ENCODE results near the gene PKD1.
"Not testable (repeated sequence)": the region's sequence is repeated elsewhere in the genome, so short reads cannot be mapped to it uniquely, and the experiment has no call there.

- TF ChIP-seq POLR2A (IDR thresholded peaks at IDR 0.05; ENCODE audit: low read length); GATA1 (IDR thresholded peaks at IDR 0.05; ENCODE audit: low read depth, low read length): not testable (repeated sequence)
Observed at GRCh38 chr16:2105769-2106168, 29.9 kb downstream of the PKD1 start.
